ENCODE measurements around the gene TCIRG1. TPM values are rescaled to one million over a fixed set of nuclear protein-coding genes. Genes with fewer than 3 reads are reported as not detected.
A peak's percentile ranks its signal among the peaks of the same experiment; 100 is the strongest.

The TCIRG1 gene
- total RNA-seq, 3 donors from 2014 or later, result 71.4 to 135 (median 90.3) TPM

DNA sequence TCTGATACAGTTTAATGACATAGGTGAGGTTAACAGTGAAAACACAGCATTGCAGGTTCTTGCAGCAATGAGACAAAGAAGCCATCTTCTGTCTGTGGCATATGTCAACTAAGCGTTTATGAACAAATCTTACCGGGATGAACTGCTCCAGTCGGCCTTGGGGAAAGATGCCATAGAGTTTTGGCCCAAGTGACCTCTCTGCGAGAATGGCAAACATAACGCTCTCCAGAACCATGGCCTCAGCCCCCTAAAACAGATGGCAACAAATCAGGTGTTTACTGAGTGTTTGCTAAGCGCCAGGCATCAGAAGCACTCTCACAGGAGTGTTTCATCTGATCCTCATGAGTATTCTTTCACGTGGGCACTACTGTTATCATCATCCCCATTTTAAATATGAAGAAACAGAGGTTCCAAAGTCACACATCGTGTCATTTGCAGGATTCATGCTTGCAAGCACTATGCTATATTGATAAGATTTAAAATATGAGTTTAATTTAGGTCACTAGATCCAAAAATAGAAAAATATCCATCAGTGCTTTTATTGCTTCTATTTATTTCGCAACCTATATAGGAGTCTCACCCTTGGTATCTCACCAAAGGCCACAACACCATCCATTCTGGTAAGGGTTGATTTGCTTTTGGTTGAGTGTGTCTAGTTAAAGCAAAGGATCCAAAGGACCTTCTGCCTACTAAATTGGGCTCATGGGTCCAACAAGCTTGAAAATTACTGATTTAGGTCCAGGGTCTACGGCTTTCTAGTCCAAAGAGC is 35.9 kb downstream of the TCIRG1 start:
- no peaks in the 10 kb centered on the region for H3K4me1 ChIP-seq
- TF ChIP-seq POLR2AphosphoS5 (IDR thresholded peaks at IDR 0.05) (no peak), POLR2A (IDR thresholded peaks at IDR 0.05) (no peak)
- TF ChIP-seq, protein P1, sequence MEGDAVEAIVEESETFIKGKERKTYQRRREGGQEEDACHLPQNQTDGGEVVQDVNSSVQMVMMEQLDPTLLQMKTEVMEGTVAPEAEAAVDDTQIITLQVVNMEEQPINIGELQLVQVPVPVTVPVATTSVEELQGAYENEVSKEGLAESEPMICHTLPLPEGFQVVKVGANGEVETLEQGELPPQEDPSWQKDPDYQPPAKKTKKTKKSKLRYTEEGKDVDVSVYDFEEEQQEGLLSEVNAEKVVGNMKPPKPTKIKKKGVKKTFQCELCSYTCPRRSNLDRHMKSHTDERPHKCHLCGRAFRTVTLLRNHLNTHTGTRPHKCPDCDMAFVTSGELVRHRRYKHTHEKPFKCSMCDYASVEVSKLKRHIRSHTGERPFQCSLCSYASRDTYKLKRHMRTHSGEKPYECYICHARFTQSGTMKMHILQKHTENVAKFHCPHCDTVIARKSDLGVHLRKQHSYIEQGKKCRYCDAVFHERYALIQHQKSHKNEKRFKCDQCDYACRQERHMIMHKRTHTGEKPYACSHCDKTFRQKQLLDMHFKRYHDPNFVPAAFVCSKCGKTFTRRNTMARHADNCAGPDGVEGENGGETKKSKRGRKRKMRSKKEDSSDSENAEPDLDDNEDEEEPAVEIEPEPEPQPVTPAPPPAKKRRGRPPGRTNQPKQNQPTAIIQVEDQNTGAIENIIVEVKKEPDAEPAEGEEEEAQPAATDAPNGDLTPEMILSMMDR (IDR thresholded peaks at IDR 0.05), result no peak
- H3K9me3 ChIP-seq, result no peaks in the 10 kb centered on the region
- H3K27me3 ChIP-seq, result no peaks in the 10 kb centered on the region
- intact Hi-C loops (cut with DNase I; ENCODE audit: low total_unique reads), result no loop called here
- DNase-seq (ENCODE audit: low spot score in 2 of 2), result no peak
- H3K4me3 ChIP-seq, result no peak overlapping the region
- no peaks in the 10 kb centered on the region for H3K36me3 ChIP-seq
- no peak overlapping the region for H3K27ac ChIP-seq

DNA sequence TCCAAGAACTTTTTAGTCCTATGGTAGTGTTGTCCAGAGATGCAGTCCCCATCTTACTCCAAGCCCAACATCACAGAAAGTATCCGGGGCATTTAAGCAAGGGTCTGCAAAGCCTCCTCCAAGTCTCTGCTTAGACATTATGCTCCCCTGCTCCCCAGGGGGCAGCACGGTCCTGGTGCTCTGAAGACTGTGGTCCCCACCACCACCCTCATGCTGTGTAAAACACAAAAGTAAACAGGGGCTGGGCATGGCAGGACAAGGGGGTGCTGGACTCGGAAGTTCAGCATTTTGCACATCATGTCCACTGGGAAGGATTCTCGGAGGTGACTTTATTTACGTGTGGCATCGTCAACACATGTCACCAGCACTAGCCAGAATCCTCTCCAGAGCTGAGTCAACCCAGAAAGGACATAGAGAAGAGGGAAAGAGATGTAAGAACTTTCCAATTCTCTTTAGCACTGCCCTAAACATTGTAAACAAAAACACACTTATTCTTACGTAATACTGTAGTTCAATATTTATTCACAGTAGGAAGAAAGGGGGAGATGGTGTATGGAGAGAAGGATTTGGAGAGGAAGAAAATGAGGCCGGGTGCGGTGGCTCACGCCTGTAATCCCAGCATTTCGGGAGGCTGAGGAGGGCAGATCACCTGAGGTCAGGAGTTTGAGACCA is 37.7 kb downstream of the TCIRG1 start:
- Histone ChIP-seq H3K27me3 (no peaks in the 10 kb centered on the region), H3K9me3 (no peaks in the 10 kb centered on the region), H3K4me1 (no peaks in the 10 kb centered on the region), H3K27ac (no peak overlapping the region), H3K4me3 (no peak overlapping the region), H3K36me3 (no peaks in the 10 kb centered on the region)
- no peak for TF ChIP-seq POLR2A (IDR thresholded peaks at IDR 0.05)
- no peak for TF ChIP-seq POLR2AphosphoS5 (IDR thresholded peaks at IDR 0.05)
- TF ChIP-seq, protein P1 (IDR thresholded peaks at IDR 0.05), result no peak
- intact Hi-C loops (cut with DNase I; ENCODE audit: low total_unique reads), result no loop called here
- DNase-seq (ENCODE audit: low spot score in 2 of 2), result no peak

DNA sequence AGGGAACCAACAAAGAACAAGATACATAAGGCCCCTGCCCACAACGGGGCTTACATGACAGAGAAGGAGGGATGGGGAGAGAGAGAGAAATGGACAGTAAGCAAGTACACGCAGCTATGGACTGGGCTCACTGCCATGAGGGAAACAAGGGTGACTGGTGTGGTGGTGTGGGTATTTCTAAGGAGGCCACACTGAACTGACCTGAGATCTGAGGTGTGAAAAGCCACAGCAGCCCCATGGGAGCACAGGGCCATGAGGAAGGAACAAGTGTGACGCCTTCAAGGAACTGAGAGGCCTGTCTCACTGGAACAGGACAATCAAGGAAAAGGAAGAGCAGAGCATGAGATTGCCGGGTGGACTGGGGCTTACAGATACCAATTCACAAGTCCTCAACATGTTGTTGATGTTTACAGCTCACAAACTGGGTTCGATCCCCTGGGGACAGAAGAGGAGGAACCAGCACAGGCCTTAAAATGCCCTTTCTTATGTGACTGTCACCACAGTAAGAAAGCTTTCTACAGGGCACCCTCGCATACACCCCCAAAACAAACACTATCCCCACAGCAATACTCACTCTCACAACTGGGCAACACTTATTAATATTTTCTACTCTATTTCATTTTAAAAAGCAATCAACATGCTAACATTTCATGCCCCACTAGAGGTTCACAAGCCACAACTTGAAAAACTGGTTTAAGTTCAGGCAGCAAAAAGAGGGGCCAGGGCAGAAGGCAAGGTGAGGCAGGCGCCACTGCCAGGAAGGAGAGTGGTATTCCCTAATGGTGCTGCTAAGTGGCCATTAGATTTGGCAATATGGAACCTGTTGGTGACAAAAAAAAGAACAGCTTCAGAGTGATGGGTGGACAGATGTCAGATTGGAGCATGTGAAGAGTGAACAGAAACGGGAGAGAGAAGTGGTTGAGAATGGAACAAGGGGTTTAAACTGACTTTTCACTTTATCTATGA is 39.1 kb downstream of the TCIRG1 start:
- H3K4me1 ChIP-seq, result no peaks in the 10 kb centered on the region
- peak in 1 of 2 donors; percentile 29 for DNase-seq (ENCODE audit: low spot score in 2 of 2)
- intact Hi-C loops (cut with DNase I; ENCODE audit: low total_unique reads), result no loop called here

DNA sequence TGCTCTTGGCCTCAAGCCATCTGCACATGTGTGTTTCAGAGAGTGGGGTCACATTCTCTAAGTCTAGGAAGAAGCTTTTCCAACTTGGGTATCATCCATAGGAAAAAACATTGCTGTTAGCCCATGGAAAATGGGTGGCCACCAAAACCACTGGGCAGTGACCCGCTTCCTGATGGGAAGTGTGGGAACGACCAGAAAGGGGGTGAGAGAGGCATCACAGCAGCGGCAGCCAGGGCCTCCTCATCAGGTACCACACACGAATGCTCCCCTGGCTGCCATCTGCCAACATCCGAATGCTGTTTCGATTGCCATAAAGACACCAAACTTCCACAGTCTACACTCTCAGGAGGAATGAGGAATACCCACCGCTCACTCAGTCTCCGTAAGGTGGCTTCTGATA is 42.0 kb downstream of the TCIRG1 start:
- Histone ChIP-seq H3K4me1 (no peaks in the 10 kb centered on the region), H3K4me3 (no peak overlapping the region), H3K9me3 (no peaks in the 10 kb centered on the region), H3K36me3 (no peaks in the 10 kb centered on the region), H3K27me3 (no peaks in the 10 kb centered on the region), H3K27ac (no peak overlapping the region)
- DNase-seq (ENCODE audit: low spot score in 2 of 2), result no peak
- no peak for TF ChIP-seq POLR2AphosphoS5 (IDR thresholded peaks at IDR 0.05)
- TF ChIP-seq POLR2A (IDR thresholded peaks at IDR 0.05), result no peak
- TF ChIP-seq, protein P1 (IDR thresholded peaks at IDR 0.05), result no peak
- intact Hi-C loops (cut with DNase I; ENCODE audit: low total_unique reads), result no loop called here

More for the DNA sequence above, 39.1 kb downstream of the TCIRG1 start:
- TF ChIP-seq, protein P1 (IDR thresholded peaks at IDR 0.05), result no peak
- TF ChIP-seq POLR2AphosphoS5 (IDR thresholded peaks at IDR 0.05), result no peak
- no peak for TF ChIP-seq POLR2A (IDR thresholded peaks at IDR 0.05)
- H3K27ac ChIP-seq, result peak overlapping the region in 1 of 2 donors; percentile 23
- H3K27me3 ChIP-seq, result no peaks in the 10 kb centered on the region
- H3K36me3 ChIP-seq, result no peaks in the 10 kb centered on the region
- H3K9me3 ChIP-seq, result no peaks in the 10 kb centered on the region
- H3K4me3 ChIP-seq, result no peak overlapping the region

Measured in breast epithelium (tissue), 4 donors.